Measurements from ENCODE around the gene TTC22.
"Not testable (repeated sequence)": the region's sequence is repeated elsewhere in the genome, so short reads cannot be mapped to it uniquely, and the experiment has no call there.

TTC22 gene

GRCh38 chr1:54786778-54787177 is 14.3 kb downstream of the TTC22 start:
- no peak for DNase-seq (ENCODE audit: low spot score)

- DNase-seq (ENCODE audit: low spot score) = no peak
Measured at GRCh38 chr1:54784066-54784465, 17.1 kb downstream of the TTC22 start.

GRCh38 chr1:54782588-54782987 is 18.5 kb downstream of the TTC22 start:
- no peak for DNase-seq (ENCODE audit: low spot score)

- DNase-seq (ENCODE audit: low spot score) = no peak
Measured at GRCh38 chr1:54782156-54782555, 19.0 kb downstream of the TTC22 start.

GRCh38 chr1:54781023-54781723 is 19.9 kb downstream of the TTC22 start:
- DNase-seq (ENCODE audit: low spot score) = peak; percentile 65

- DNase-seq (ENCODE audit: low spot score) = no peak
Measured at GRCh38 chr1:54777431-54777830, 23.7 kb downstream of the TTC22 start.

- no peak for DNase-seq (ENCODE audit: low spot score)
Measured at GRCh38 chr1:54777011-54777410, 24.1 kb downstream of the TTC22 start.

- DNase-seq (ENCODE audit: low spot score) = not testable (repeated sequence)
Measured at GRCh38 chr1:54775828-54776721, 25.0 kb downstream of the TTC22 start.

GRCh38 chr1:54774820-54775498 is 26.2 kb downstream of the TTC22 start:
- peak; percentile 57 for DNase-seq (ENCODE audit: low spot score)

GRCh38 chr1:54772951-54773350 is 28.2 kb downstream of the TTC22 start:
- no peak for DNase-seq (ENCODE audit: low spot score)

GRCh38 chr1:54768093-54768492 is 33.0 kb downstream of the TTC22 start:
- no peak for DNase-seq (ENCODE audit: low spot score)

GRCh38 chr1:54767526-54767925 is 33.6 kb downstream of the TTC22 start:
- no peak for DNase-seq (ENCODE audit: low spot score)

GRCh38 chr1:54766726-54767125 is 34.4 kb downstream of the TTC22 start:
- DNase-seq (ENCODE audit: low spot score) = no peak

GRCh38 chr1:54764922-54765561 is 36.1 kb downstream of the TTC22 start:
- no peak for DNase-seq (ENCODE audit: low spot score)

GRCh38 chr1:54764133-54764921 is 36.8 kb downstream of the TTC22 start, which contains the start of gene PARS2:
Gene PARS2 (minus strand): TSS chr1:54764523. CDS start chr1:54759161, 5,362 bp downstream.
- DNase-seq (ENCODE audit: low spot score) = peak; percentile 97

- DNase-seq (ENCODE audit: low spot score) = no peak
Measured at GRCh38 chr1:54763816-54764132, 37.3 kb downstream of the TTC22 start.

GRCh38 chr1:54758678-54759348 is 42.3 kb downstream of the TTC22 start:
- no peak for DNase-seq (ENCODE audit: low spot score)

GRCh38 chr1:54757833-54758232 is 43.3 kb downstream of the TTC22 start:
- no peak for DNase-seq (ENCODE audit: low spot score)

- no peak for DNase-seq (ENCODE audit: low spot score)
Measured at GRCh38 chr1:54754486-54755285, 46.4 kb downstream of the TTC22 start.

- no peak for DNase-seq (ENCODE audit: low spot score)
Measured at GRCh38 chr1:54754045-54754444, 47.1 kb downstream of the TTC22 start.

Measured in ecto neural progenitor cell (in vitro differentiated cells).